Type B pancreatic cell (in vitro differentiated cells): ENCODE results near the gene SNRNP40. TPM values are rescaled to one million over a fixed set of nuclear protein-coding genes. Genes with fewer than 3 reads are reported as not detected.

Source experiments
- DNase-seq: peaks from one replicate; pipeline ENCODE4 v3.0.0; 2021; ENCODE audit warnings: mixed read lengths; ENCODE audit not compliant: unreplicated experiment; ENCODE audit errors: extremely low spot score
- H3K27ac Mint-ChIP-seq: 2 replicates; pipeline ENCODE4 v1.8.0; 2021; ENCODE audit warnings: mild to moderate bottlenecking, mixed read lengths
- H3K27me3 Mint-ChIP-seq: 2 replicates; pipeline ENCODE4 v1.8.0; 2021; ENCODE audit warnings: mixed read lengths
- H3K36me3 Mint-ChIP-seq: 2 replicates; pipeline ENCODE4 v1.8.0; 2021; ENCODE audit warnings: mixed read lengths
- H3K4me1 Mint-ChIP-seq: one replicate; pipeline ENCODE4 v1.8.0; 2021; ENCODE audit warnings: mixed read lengths; ENCODE audit not compliant: unreplicated experiment
- H3K4me3 Mint-ChIP-seq: 2 replicates; pipeline ENCODE4 v1.8.0; 2021; ENCODE audit warnings: mild to moderate bottlenecking, mixed read lengths
- H3K9me3 Mint-ChIP-seq: 2 replicates; pipeline ENCODE4 v1.8.0; 2021; ENCODE audit warnings: mixed read lengths
- CTCF ChIP-seq: fragments of 200-600 bp; sonication (generic); conservative IDR thresholded peaks from 2 replicates; pipeline ENCODE4 v1.5.0; 2021; ENCODE audit warnings: antibody characterized with exemption, mild to moderate bottlenecking
- total RNA-seq: library from RNA; stranded (reverse); gene quantifications from 2 replicates; pipeline ENCODE4 v1.2.1, GENCODE V29; 2021; ENCODE audit warnings: low replicate concordance

The SNRNP40 gene
- total RNA-seq, 1 donor from 2014 or later: 79.9 TPM

- DNase-seq: no peak
- H3K9me3 Mint-ChIP-seq: no peaks in the 10 kb centered on the region
Observed at GRCh38 chr1:31310198-31310597, 13.6 kb upstream of the SNRNP40 start.

GRCh38 chr1:31308036-31308435 lies 11.4 kb upstream of the SNRNP40 start:
- no peak overlapping the region for H3K27ac Mint-ChIP-seq
- no peak for TF ChIP-seq CTCF
- no peaks in the 10 kb centered on the region for H3K27me3 Mint-ChIP-seq
- peaks cover 34% of the 10 kb centered on the region for H3K36me3 Mint-ChIP-seq
- H3K9me3 Mint-ChIP-seq: no peaks in the 10 kb centered on the region
- DNase-seq: no peak
- peaks cover 8% of the 10 kb centered on the region for H3K4me1 Mint-ChIP-seq
- H3K4me3 Mint-ChIP-seq: no peak overlapping the region

More at GRCh38 chr1:31310198-31310597, 13.6 kb upstream of the SNRNP40 start:
- H3K4me3 Mint-ChIP-seq: no peak overlapping the region
- H3K36me3 Mint-ChIP-seq: peaks cover 45% of the 10 kb centered on the region
- TF ChIP-seq CTCF: no peak
- H3K4me1 Mint-ChIP-seq: peaks cover 8% of the 10 kb centered on the region
- no peaks in the 10 kb centered on the region for H3K27me3 Mint-ChIP-seq
- no peak overlapping the region for H3K27ac Mint-ChIP-seq

GRCh38 chr1:31306278-31306677 lies 9.7 kb upstream of the SNRNP40 start:
- Mint-ChIP-seq H3K4me1 (peaks cover 8% of the 10 kb centered on the region), H3K4me3 (no peak overlapping the region), H3K27ac (no peak overlapping the region), H3K9me3 (no peaks in the 10 kb centered on the region), H3K27me3 (no peaks in the 10 kb centered on the region), H3K36me3 (peaks cover 26% of the 10 kb centered on the region)
- no peak for TF ChIP-seq CTCF
- no peak for DNase-seq

- Mint-ChIP-seq H3K9me3 (no peaks in the 10 kb centered on the region), H3K4me3 (no peak overlapping the region), H3K4me1 (peaks cover 17% of the 10 kb centered on the region), H3K27ac (no peak overlapping the region), H3K27me3 (no peaks in the 10 kb centered on the region), H3K36me3 (peaks cover 7% of the 10 kb centered on the region)
- DNase-seq: no peak
- TF ChIP-seq CTCF: no peak
Observed at GRCh38 chr1:31302709-31303441, 6.3 kb upstream of the SNRNP40 start.

GRCh38 chr1:31300193-31300592 lies 3.6 kb upstream of the SNRNP40 start:
- TF ChIP-seq CTCF: no peak
- no peak for DNase-seq
- Mint-ChIP-seq H3K9me3 (no peaks in the 10 kb centered on the region), H3K4me3 (no peak overlapping the region), H3K27me3 (no peaks in the 10 kb centered on the region), H3K36me3 (no peaks in the 10 kb centered on the region), H3K27ac (no peak overlapping the region), H3K4me1 (peaks cover 20% of the 10 kb centered on the region)
